K562 (cell line): Measurements from ENCODE around the gene ZSCAN12. TPM values are rescaled to one million over a fixed set of nuclear protein-coding genes. Genes with fewer than 3 reads are reported as not detected.
A peak's percentile ranks its signal among the peaks of the same experiment; 100 is the strongest.

Source experiments
- KAT7 ChIP-seq: sonication (generic); formaldehyde crosslinking; IDR thresholded peaks from 2 replicates; pipeline ENCODE4 v1.8.0; 2022; ENCODE audit warnings: missing genetic modification reagents, mild to moderate bottlenecking, borderline replicate concordance
- NFE2 ChIP-seq: IDR thresholded peaks from 2 replicates; pipeline ENCODE4 v1.6.1; 2014; ENCODE audit warnings: antibody characterized with exemption, low read depth
- SMAD3 ChIP-seq: fragments of 450-650 bp; formaldehyde crosslinking; conservative IDR thresholded peaks from 2 replicates; pipeline ENCODE4 v1.4.0; 2020; ENCODE audit warnings: mild to moderate bottlenecking
- TBP ChIP-seq: optimal IDR thresholded peaks from 2 replicates; pipeline ENCODE3; 2011; ENCODE audit warnings: low read depth, low read length, improper control_type of control experiment
- TEAD1 ChIP-seq, 2 experiments: fragments of 450-650 bp in 1 of 2; sonication (generic) in 1 of 2; formaldehyde crosslinking; IDR thresholded peaks; 2 replicates each; pipeline versions ENCODE4 v1.4.0 to v1.8.0; 2020 to 2022; ENCODE audit warnings: mild to moderate bottlenecking in 2 of 2, missing genetic modification reagents in 1 of 2
- ZC3H11A ChIP-seq: IDR thresholded peaks from 2 replicates; pipeline ENCODE4 v1.6.1; 2012; ENCODE audit warnings: low read depth, low read length, improper control_type of control experiment
- ZNF24 ChIP-seq: fragments of 450-650 bp; IDR thresholded peaks from 2 replicates; pipeline ENCODE4 v1.6.1; 2016
- polyA plus RNA-seq, 8 experiments: library from polyadenylated mRNA; depleted of rRNA in 4 of 8; stranded (reverse) in 5 of 8; unstranded in 3 of 8; fragments of >200 nt; fragmentation: Nextera tagmentation in 2 of 8; fragmentation: Illumina TruSeq in 1 of 8; extraction: Ambion mirVana in 2 of 8; extraction: Trizol in 1 of 8; gene quantifications; 2 replicates each; pipeline versions ENCODE4 v1.2.1 to v1.2.3, GENCODE V29; 2011 to 2014; ENCODE audit warnings: inconsistent platforms in 1 of 8, missing spikeins in 1 of 8
- total RNA-seq, 7 experiments: library from RNA; depleted of rRNA in 6 of 7; stranded (reverse); fragments of >200 nt in 6 of 7; fragmentation: Illumina TruSeq in 2 of 7; extraction: Trizol in 2 of 7; gene quantifications; 2 replicates each; pipeline versions ENCODE4 v1.2.1 to v1.2.3, GENCODE V29; 2011 to 2021; ENCODE audit warnings: low replicate concordance in 1 of 7
- TF ChIP-seq, protein P1 (sequence below): fragments of 450-650 bp; IDR thresholded peaks from 2 replicates; pipeline ENCODE4 v1.6.1; 2017; ENCODE audit warnings: antibody characterized with exemption, mild to moderate bottlenecking
- TF ChIP-seq, protein P2 (sequence below), 2 experiments: fragments of 450-650 bp; formaldehyde crosslinking in 1 of 2; IDR thresholded peaks; 2 replicates each; pipeline versions ENCODE4 v1.4.0 to v1.6.1; 2014 to 2020; ENCODE audit warnings: mild to moderate bottlenecking in 2 of 2, borderline replicate concordance in 1 of 2, low read depth in 1 of 2
- TF ChIP-seq, protein P3 (sequence below): fragments of 450-650 bp; IDR thresholded peaks from 2 replicates; pipeline ENCODE4 v1.6.1; 2016; ENCODE audit warnings: low read depth, mild to moderate bottlenecking, moderate library complexity

The ZSCAN12 gene
- total and polyA plus RNA-seq, 9 of the 15 experiments (the other 6 are each of a cell fraction or from before 2014, with no cell fraction given) = 2.5 to 19.6 (median 12.5) TPM

DNA sequence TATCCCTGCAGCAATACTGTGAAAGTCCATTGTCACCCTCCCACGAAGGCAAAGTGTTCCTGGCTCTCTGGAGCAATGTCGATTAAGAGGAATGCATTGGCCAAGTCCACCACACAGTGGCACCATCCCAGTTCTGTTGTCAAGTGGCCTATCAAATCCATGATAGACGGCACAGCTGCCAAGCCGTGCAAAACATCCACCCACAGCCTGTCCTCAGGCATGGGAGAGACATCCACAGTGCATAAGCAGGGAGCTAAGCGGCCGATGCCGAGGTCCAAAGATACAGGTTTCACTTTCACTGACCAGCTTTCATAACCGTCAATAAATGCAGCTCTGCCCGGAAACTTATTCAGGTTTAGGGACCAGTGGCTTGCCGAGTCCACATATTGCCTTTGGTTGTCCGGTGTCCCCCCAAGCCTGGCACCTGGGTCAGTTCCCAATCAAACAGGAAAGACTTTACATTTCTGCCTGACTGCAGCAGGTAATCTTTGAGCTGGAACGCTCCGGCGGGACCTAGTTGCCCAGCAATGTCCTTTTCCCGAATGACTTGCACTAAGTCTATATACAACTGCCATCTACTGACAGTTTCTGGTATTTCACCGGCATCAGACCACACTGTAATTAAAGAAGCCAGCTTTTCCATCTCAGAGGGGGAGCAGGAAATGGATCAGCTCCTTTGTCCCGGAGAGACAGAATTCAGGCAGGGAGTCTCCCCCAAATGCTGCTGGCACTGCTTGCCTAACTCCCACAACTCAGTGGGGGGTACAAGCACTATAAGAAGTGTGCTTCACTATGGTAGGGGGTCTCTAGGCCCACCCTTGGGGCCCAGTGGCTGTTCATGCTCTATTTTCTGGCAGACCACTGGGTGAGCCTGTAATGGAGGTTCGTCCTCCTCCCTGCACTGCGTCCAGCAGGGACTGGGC is 43.5 kb downstream of the ZSCAN12 start (continued):
- TF ChIP-seq, protein P1, sequence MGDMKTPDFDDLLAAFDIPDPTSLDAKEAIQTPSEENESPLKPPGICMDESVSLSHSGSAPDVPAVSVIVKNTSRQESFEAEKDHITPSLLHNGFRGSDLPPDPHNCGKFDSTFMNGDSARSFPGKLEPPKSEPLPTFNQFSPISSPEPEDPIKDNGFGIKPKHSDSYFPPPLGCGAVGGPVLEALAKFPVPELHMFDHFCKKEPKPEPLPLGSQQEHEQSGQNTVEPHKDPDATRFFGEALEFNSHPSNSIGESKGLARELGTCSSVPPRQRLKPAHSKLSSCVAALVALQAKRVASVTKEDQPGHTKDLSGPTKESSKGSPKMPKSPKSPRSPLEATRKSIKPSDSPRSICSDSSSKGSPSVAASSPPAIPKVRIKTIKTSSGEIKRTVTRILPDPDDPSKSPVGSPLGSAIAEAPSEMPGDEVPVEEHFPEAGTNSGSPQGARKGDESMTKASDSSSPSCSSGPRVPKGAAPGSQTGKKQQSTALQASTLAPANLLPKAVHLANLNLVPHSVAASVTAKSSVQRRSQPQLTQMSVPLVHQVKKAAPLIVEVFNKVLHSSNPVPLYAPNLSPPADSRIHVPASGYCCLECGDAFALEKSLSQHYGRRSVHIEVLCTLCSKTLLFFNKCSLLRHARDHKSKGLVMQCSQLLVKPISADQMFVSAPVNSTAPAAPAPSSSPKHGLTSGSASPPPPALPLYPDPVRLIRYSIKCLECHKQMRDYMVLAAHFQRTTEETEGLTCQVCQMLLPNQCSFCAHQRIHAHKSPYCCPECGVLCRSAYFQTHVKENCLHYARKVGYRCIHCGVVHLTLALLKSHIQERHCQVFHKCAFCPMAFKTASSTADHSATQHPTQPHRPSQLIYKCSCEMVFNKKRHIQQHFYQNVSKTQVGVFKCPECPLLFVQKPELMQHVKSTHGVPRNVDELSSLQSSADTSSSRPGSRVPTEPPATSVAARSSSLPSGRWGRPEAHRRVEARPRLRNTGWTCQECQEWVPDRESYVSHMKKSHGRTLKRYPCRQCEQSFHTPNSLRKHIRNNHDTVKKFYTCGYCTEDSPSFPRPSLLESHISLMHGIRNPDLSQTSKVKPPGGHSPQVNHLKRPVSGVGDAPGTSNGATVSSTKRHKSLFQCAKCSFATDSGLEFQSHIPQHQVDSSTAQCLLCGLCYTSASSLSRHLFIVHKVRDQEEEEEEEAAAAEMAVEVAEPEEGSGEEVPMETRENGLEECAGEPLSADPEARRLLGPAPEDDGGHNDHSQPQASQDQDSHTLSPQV = peak; percentile 56
- 0 out of 2 replicates have a peak, but pooled peaks have one; percentile 33 for TF ChIP-seq SMAD3 (CRISPR knock-in tag)
- peak; percentile 66 for TF ChIP-seq TBP
- peak; percentile 12; the same call in 1 of the 2 replicates for TF ChIP-seq ZNF24
- TF ChIP-seq, protein P2, sequence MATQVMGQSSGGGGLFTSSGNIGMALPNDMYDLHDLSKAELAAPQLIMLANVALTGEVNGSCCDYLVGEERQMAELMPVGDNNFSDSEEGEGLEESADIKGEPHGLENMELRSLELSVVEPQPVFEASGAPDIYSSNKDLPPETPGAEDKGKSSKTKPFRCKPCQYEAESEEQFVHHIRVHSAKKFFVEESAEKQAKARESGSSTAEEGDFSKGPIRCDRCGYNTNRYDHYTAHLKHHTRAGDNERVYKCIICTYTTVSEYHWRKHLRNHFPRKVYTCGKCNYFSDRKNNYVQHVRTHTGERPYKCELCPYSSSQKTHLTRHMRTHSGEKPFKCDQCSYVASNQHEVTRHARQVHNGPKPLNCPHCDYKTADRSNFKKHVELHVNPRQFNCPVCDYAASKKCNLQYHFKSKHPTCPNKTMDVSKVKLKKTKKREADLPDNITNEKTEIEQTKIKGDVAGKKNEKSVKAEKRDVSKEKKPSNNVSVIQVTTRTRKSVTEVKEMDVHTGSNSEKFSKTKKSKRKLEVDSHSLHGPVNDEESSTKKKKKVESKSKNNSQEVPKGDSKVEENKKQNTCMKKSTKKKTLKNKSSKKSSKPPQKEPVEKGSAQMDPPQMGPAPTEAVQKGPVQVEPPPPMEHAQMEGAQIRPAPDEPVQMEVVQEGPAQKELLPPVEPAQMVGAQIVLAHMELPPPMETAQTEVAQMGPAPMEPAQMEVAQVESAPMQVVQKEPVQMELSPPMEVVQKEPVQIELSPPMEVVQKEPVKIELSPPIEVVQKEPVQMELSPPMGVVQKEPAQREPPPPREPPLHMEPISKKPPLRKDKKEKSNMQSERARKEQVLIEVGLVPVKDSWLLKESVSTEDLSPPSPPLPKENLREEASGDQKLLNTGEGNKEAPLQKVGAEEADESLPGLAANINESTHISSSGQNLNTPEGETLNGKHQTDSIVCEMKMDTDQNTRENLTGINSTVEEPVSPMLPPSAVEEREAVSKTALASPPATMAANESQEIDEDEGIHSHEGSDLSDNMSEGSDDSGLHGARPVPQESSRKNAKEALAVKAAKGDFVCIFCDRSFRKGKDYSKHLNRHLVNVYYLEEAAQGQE (IDR thresholded peaks at IDR 0.05; ENCODE audit: borderline replicate concordance) = peak; percentile 96
- TF ChIP-seq, protein P2 (CRISPR knock-in tag; IDR thresholded peaks at IDR 0.05; ENCODE audit: low read depth) = no peak
- TF ChIP-seq, protein P3, sequence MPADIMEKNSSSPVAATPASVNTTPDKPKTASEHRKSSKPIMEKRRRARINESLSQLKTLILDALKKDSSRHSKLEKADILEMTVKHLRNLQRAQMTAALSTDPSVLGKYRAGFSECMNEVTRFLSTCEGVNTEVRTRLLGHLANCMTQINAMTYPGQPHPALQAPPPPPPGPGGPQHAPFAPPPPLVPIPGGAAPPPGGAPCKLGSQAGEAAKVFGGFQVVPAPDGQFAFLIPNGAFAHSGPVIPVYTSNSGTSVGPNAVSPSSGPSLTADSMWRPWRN = 0 out of 2 replicates have a peak, but pooled peaks have one; percentile 32
- peak in 1 of 2 experiments; percentile 39; a peak in 1 of 4 replicates for TF ChIP-seq TEAD1 (CRISPR knock-in tag; IDR thresholded peaks at IDR 0.05)
- TF ChIP-seq NFE2 = peak; percentile 74
- peak; percentile 97; the same call in 1 of the 2 replicates for TF ChIP-seq KAT7
- no peak for TF ChIP-seq ZC3H11A
